ENCODE results near the gene SARS1.

DNA sequence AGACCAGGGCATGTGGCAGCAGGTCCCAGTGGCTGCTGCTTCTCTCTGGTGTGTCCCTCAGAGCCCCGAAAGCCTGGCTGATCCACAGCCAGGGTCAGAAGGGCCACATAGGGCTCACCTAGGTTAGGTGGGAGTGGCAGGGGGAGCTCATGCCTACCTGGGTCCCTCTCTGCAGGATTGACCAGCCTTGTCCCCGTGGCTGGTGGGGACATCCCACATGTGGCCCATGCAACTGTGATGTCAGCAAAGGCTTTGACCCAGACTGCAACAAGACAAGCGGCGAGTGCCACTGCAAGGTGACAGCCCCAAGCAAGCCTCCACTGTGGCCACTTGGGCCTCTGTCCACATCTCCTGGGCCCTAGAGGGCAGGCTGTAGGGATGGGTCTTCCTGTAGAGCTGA is 51.3 kb downstream of the SARS1 start:
- TF ChIP-seq CTCF (IDR thresholded peaks at IDR 0.05), result no peak
- no peak for TF ChIP-seq POLR2A (IDR thresholded peaks at IDR 0.05)

Measured in esophagus squamous epithelium (tissue), 4 donors.